ENCODE results near the gene MACROD2.

MACROD2 gene

GRCh38 chr20:15033891-15034290 lies 1038.6 kb downstream of the MACROD2 start:
- no peak for DNase-seq (ENCODE audit: low read depth, low spot score)

GRCh38 chr20:15036948-15037347 lies 1041.6 kb downstream of the MACROD2 start:
- no peak for DNase-seq (ENCODE audit: low read depth, low spot score)

- no peak for DNase-seq (ENCODE audit: low read depth, low spot score)
Observed at GRCh38 chr20:15039088-15039752, 1043.9 kb downstream of the MACROD2 start.

DNA sequence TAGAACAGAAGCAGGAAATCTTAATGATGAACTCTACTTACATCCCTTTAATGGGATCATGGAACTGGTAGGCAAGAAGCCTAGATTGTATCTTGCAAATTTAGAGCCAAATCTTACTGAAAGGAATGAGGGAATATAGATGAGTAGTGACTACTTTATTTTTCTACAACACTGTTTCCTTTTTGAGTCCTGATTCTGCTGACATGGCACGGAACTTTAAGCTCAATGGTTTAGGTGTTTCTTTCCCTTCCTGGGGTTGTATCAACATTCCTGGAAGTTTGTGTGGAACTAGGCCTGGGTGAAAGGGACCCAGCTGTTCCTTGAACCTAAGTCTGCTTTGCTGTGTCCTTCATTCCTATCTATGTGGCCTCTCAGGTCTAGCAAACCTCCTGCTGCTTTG lies 1047.4 kb downstream of the MACROD2 start:
- no peak for DNase-seq (ENCODE audit: low read depth, low spot score)

DNA sequence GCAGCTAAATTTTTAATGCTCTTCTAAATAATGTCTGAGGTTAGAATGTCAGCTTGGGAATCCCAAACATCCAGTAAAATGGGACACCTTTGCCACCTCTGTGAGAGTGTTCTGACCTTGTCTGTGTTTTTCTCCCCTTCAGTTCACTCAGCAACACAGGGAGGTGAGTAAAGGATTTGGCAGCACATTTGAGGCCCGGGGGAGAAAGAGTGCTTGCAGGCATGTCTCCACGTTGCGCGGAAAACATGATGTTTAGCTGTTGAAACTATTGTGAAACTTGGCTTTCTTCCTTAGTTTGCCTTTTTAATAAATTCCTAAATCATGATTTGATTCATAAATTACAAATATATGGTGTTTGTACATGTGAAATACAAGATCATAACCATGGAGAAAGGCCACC lies 1049.9 kb downstream of the MACROD2 start:
- DNase-seq (ENCODE audit: low read depth, low spot score) = no peak

- DNase-seq (ENCODE audit: low read depth, low spot score) = no peak
Observed at GRCh38 chr20:15047042-15047441, 1051.7 kb downstream of the MACROD2 start.

DNA sequence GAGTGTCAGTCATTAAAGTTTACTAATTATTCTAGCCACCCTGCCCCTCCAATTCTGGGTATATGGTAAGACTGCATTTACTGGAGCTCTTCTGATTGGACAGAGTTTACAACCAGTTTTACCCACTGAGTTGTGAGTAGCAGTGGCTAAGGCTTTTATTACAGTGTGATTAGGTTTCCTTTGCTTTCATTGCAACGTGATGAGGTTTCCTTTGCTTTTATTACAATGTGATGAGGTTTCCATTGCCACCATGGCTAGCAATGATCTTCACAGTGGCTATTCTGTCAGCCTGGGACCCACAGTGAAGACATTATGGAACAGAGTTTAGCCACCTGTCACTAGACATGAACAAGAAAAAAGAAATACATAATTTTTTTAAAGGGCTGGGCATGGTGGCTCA lies 1052.3 kb downstream of the MACROD2 start:
- DNase-seq (ENCODE audit: low read depth, low spot score) = no peak

GRCh38 chr20:15056246-15056645 lies 1060.9 kb downstream of the MACROD2 start:
- no peak for DNase-seq (ENCODE audit: low read depth, low spot score)

- no peak for DNase-seq (ENCODE audit: low read depth, low spot score)
Observed at GRCh38 chr20:15058841-15059240, 1063.5 kb downstream of the MACROD2 start.

- DNase-seq (ENCODE audit: low read depth, low spot score) = no peak
Observed at GRCh38 chr20:15059438-15059837, 1064.1 kb downstream of the MACROD2 start.

DNA sequence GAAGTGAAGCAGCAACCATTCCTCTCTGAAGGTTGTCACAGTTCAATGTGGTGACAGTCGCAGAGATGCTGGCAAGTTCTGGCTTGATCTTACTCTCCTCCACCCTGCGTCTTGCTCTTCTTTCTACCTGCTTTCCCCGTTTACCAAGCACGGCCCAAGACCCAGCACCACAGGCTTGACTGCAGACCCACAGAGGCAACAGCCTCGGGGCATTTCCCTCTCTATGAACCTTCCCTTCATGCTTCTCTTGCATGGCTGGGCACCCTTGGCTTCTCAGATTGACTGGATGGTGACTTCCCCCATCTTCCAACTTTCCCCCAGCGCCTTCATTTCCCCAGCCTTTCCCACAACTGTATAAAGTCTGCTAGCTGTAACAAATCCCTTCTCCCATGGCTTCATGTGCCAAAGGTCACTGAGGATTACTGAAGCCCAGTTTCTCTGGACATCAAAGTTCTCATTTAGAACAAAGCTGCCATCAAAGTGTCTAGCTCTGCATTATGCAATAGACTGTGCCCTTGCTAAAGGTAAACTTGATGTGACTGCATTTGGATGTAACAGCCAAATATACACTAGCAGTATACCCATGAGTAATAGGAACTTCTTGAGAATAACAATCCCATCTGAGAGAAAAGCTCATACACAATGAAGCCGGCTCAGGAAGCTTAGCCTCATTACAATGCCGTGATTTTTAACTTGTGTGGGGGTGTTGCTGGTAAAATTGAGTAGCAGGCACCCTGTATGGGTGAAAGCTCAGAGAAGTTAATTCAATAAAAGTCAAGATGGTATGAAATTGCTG lies 1065.1 kb downstream of the MACROD2 start:
- DNase-seq (ENCODE audit: low read depth, low spot score) = no peak

GRCh38 chr20:15061061-15061430 lies 1065.7 kb downstream of the MACROD2 start:
- no peak for DNase-seq (ENCODE audit: low read depth, low spot score)

GRCh38 chr20:15061955-15062354 lies 1066.6 kb downstream of the MACROD2 start:
- DNase-seq (ENCODE audit: low read depth, low spot score) = no peak

DNA sequence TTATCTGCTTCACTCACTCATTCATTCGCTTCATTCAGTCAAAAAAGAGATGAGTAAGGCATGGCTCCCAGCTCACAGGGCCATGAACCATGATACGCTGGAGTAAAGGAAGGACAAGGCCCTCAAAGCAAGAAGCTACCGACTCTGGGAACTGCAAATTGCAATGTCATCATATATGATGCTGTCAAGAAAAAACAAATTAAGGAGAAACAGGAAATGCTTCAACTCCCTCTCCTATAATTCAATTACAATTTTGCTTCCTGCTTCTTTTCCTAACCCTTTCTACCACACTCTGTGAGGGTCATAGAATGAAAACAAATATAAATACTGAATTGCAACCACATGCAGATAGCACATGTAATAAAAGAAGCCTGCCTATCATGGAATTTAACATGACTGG lies 1067.8 kb downstream of the MACROD2 start:
- no peak for DNase-seq (ENCODE audit: low read depth, low spot score)

DNA sequence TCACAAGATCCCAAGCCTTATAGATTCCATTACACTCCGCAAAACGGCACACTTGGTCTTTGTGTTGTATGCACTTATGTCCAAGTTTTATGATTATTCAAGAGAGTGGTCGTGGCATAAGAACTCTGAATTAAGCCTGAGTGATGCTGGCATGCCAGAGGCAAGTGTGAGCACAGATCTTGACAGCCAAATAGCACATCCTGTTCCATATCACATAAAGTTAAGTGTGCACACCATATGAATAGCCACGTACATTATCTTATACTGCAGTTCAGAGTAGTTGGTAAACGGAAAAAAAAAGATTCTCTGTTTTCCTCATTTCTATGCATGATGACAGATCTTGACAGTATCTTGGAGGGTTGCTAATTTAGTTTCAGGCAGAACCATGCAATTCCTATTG lies 1069.4 kb downstream of the MACROD2 start:
- DNase-seq (ENCODE audit: low read depth, low spot score) = no peak

DNA sequence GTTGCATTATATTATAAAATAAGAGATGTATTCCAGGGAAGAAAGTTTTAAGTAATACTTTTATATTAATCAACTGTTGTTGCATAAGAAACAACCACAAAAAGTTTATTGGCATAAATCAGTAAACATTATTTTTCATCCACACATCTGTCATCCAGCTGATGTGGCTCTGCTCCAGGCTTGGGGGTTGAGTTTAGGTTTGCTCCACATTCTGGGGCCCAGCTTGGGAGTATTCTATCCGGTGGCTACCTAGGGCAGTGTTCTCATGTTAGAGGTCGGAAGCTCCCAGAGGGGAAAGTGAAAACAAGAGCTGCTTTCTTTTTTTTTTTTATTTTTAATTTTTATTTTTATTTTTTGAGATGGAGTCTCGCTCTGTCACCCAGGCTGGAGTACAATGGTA lies 1070.5 kb downstream of the MACROD2 start:
- DNase-seq (ENCODE audit: low read depth, low spot score) = no peak

DNA sequence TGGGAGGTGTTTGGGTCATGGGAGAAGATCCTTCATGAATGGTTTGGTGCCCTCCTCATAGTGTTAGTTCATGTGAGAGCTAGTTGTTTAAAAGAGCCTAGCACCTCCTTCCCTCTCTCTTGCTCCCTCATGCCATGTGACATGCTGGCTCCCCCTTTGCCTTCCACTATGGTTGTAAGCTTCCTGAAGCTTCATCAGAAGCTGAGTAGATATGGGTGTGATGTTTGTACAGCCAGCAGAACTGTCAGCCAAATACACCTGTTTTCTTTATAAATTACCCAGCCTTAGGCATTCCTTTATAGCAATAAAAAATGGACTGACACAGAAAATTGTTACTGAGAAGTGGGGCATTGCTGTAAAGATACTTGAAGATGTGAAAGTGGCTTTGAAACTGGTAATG lies 1073.2 kb downstream of the MACROD2 start:
- no peak for DNase-seq (ENCODE audit: low read depth, low spot score)

DNA sequence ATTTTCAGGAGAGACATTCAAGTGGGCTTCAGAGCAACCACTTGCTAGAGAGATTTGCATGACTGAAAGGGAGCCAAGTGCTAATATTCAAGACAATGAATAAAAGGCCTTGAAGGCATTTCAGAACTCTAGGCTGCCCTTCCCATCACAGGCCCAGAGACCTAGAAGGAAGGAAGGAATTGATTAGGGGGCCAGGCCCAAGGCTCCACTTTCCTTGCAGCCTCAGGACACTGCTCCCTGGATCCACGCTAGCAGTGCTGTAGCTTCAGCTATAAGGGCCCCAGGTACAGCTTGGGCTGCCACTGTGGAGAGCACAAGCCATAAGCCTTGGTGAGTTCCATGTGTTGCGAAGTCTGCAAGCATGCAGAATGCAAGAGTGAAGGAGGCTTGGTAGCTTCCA lies 1074.0 kb downstream of the MACROD2 start:
- DNase-seq (ENCODE audit: low read depth, low spot score) = no peak

DNA sequence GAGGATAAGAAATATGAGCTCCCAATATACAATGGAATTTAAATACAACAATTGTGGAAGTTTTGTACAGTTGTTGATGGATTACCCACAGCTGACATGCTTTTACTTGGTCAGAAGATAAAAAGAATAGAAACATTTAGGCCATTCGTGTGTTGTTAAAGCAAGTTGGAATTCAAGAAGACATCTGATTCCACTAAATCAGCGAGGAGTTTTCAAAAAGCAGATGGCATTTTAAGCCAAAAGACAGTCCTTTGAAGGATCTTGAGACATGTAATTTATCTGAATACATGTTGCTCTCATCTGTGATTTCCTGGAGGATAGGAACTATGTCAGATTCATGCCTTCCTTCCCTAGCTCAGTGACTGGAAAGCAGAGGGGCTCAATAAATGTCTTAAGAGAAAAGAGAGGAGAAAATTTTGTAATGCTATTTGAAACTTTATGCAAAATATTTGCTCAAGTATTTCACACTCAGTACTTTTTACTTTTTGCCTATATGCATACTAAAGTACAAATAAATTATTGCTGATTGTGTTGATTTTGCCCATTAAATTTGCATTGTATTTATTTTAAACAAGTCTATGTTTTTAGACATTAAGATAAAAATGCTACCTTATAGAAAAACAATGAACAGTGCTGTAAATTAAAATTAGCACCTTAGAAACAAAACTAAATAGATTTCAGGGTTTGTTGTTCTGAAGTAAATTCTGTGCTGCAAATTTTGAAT lies 1075.9 kb downstream of the MACROD2 start:
- DNase-seq (ENCODE audit: low read depth, low spot score) = no peak

DNA sequence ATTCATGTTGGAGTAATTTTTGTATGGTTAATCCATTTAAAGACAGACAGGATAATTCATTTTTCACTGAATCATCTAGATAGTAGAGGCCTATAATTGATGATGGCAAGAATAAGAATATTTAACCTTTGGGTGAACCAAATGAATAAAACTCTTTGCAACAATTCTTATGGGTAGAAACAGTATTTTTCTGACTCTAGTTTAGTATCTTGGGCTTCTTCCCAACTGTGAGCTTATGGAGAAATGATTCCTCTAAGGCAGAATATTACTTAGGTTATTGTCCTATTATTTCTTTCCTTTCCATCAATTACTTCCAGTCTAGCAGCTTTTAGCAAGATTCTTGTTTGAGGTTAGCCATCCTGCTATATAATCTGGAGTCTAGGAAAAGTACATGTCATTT lies 1077.0 kb downstream of the MACROD2 start:
- DNase-seq (ENCODE audit: low read depth, low spot score) = no peak

DNA sequence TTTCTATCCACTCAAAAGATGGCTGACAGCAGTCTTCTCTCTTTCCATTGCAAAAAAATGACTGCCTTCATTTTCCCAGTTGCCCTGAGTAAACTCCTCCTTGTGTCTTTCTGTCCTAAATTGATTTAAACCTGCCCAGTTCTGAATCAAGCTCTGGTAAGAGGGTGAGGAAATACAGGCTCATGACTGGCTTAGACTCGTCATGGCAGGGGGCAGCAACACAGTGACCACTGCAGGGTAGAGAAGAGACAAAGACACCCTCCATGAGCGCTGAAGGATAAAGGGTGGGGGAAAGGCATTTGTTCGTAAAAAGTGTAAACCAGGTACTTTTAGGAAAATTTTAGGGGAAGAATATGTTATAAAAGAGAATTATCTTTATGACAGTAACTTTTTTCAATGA lies 1080.3 kb downstream of the MACROD2 start:
- DNase-seq (ENCODE audit: low read depth, low spot score) = no peak

DNA sequence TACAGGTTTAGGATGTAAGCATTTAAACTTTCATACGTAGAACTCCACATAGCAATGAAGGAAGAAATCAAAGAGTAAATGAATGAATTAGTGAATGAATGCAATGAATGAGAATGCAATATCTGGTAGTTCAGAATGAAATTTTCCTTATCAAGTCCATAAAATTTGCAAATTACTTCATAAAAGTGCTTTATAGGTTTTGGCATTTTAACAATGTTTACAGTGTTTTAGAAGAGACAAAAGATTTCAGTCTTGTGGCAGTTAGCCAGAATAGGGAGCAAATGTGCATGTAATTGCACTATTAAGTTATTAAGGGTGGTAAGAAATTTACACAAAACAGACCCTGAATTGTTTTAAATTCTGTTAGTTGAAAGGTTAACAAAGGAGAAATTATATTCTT lies 1081.5 kb downstream of the MACROD2 start:
- DNase-seq (ENCODE audit: low read depth, low spot score) = no peak

DNA sequence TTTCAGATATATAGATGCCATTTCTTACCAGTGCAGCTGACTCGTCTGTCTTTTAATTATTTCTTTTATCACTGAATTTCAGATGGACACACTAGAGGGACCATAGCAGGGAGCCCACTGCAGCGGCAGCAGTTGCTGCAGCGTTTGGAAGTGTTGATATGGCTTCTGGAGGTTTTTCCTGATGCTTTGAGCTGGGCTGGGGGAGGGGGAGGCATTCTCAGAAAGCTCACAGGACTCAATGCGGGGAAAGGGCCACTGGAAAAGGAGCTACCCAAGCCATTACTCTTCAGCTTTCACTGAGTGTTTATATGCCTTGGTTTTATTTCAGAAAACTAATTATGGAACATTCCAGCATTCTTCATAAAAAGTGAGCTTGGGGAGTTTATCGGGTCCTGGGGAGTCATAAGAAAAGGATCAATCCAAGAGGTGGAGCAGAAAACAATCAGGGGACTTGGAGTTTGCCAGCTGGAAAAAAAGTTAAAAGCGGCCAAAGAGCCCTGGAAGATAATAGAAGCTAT lies 1082.5 kb downstream of the MACROD2 start:
- DNase-seq (ENCODE audit: low read depth, low spot score) = no peak
